HG03196 (cell line): ENCODE measurements around the gene FMO3.

Source experiments
- ATAC-seq: cut with Tn5 transposase; IDR thresholded peaks from one replicate; pipeline ENCODE4 v1.9.1; 2021; ENCODE audit not compliant: unreplicated experiment

The FMO3 gene

DNA sequence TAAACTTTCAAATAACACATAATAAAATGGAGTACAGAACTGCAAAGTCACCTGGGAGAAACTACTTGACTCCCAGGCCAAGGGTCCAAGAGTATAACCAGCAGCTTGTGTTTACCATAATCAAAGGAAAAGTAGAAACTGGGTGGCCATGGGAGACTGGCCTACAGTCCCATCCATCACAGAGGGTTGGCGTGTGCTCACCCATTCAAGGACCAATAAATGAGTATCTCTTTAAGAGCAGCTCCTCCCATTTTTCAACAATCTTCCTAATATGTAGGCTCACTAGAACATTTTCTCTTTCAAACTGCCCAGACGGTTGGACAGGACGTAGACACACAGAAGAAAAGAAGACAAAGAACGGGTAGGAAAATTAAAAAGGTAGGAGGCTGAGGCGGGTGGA, at the start of gene FMO3:
TSS of gene FMO3 (plus strand) at position 302 of the 400 bp plus-strand sequence. CDS start 1,754 bp downstream, outside the sequence.
- no peak for ATAC-seq

DNA sequence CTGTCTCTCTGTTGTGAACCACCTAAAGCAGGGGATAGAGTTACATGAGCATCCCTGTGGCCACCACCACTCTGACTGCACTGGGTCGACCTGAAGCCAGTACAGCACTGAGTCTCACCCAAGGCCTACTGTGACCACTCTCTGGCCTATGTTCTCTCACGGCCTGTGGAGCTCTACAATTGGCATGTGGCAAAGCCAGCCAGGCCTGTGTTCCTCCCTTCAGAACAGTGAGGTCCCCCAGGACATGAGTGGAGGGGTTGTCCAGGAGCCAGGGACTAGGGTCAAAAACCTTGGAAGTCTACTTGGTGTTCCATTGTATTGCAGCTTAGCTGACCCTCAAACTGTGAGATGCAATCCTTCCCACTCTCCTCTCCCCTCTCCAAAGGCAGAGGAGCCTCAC, 42.7 kb upstream of the FMO3 start:
- ATAC-seq: no peak

DNA sequence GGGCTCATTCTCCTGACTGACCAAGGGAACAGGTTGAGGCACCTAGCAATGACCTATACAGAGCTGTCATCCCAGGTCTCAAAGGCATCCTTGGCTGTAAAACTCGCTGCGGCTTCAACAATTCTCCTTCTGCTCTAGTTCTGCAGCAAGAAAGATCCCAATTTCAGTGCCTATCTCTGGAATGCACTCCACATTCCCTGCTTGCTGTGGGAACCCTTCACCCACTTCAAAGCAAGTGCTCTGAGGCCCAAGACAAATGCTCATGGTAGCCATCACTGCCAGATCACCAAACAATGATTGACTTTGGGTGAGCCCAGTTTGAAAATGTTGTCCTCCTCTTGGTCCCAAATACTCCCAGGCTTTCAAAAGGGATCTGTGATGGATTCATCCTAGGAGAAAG, 37.7 kb upstream of the FMO3 start:
- no peak for ATAC-seq

DNA sequence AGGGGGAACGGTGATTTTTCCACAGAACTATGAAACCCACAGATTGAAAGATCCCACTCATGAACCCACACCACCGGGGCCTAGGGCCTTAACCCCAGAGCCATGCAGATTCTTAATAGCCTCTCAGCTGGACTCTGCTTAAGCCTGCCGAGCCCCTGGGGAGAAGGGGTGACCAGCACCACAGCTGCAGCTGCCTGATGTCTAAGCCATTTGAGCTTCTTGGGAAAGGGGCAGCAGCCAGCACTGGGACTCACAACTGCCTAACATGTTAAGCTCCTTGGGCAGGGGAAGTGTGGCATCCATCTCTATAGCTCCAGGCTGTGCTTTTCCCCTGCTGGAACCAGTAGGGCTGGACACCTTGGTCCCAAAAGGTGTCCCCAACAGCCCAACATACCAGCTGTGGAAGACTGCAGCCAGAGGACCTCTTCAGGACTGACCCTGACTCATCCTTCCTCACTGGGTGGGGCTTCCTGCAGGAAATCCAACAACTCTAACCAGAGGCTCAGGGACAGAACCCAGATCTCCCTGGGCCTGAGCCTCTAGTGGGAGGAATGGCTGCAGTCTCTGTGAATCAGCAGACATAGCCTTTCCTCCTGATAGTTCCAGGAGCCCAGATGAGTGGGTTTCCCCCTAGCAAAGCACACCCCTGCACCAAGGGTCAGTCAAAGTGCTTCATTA, 34.6 kb upstream of the FMO3 start:
- no peak for ATAC-seq

DNA sequence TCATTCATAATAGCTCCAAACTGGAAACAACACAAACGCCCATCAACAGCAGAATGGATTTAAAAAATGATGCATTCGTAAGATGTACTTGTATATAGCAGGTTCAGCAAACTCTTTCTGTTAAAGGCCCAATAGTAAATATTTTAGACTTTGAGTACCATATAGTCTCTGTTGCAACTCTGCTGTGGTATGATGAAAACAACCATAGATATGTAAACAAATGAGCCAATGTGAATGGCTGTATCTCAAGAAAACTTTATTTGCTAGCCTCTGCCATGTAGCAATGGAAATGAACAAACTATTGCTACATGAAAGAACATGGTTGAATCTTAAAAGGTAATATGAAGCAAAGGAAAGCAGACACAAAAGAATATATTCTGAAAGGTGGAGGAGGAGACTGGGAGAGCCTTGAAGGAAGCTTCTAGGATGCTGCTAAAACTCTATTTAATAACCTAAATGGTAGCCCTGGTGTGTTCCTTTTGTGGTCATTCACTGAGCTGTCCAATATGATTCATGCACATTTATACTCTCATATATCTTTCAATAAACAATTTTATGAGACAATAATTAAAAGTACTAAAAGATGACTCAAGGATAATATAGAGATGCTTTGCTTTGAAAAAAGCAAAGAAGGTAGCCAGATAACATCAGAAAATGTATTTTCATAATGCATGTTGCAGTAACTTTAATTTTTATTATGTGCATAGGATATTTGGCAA, 29.1 kb upstream of the FMO3 start:
- ATAC-seq: no peak

DNA sequence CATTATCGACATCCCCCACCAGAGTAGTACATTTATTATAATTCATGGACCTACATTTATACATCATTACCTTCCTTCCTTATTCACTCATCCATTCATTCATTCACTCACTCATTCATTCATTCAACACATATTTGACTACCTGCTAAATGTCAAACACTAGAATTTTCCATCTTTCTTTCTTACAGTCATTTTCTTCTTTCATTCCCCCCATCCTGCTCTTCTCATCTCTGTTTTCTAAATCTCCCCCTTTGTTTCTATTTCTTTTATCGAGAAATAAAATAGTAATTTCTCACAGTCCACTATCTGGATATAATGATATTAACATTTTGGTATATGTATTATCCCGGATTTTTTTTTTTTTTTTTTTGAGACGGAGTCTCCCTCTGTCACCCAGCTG, 27.8 kb upstream of the FMO3 start:
- ATAC-seq: no peak

DNA sequence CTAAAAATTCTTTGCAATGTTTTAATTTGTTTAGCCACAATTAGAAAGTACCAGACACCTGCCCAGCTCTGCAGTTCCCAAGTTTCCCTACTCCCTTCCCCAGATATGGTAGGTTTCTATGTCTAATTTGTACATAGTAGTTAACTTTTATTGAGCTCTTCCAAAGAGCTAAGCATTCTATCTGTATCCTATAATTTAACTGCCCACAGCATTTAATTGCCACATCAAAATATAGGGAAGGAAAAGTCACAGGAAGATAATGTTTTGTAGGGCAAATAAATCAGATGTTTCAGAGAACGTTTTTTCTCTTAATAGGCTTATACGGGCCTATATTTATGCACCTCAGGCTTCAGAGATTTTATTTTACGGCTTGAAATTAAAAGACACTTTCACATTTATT, 15.7 kb upstream of the FMO3 start:
- ATAC-seq: no peak

DNA sequence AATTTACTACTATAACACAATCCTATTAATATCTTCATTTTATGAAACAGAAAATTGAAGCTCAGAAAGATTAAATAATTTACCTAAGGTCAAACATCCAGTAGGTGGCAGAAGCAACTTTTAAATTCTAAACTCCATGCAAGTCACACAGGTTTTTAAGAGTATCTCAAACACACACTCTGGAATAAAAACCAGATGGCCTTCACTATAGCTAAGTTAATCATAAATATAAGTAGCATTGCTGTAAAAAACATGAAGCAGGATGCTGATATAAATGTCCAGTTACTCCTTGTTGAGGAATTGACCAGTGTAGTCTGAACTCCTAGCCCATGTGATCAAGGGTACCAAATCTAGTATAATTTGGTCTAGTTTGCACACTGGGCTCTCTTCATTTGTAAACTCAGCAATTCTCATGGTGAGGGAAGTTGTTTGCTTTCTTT, 9.4 kb upstream of the FMO3 start:
- ATAC-seq: no peak

DNA sequence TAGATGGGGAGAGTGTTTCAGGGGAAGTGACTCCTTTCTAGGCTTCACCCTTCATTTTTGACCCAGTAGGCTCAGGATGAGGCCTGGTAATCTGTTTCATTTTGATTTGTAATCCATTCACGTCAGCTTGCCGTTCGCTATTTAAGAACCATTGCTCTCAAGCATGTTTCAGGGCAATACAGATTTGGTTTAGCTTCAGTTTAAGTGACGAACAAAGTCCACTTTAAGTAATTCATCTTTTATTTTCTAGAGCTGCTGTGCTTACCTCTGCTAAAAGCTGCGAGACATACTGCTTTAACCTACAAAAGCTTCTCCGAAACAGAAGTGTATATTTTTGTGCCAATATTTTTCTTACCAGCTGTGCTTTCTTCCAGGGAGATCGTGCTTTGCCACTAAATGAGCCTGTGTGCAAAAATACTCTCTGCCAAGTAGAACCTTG, 8.9 kb upstream of the FMO3 start:
- ATAC-seq: no peak

DNA sequence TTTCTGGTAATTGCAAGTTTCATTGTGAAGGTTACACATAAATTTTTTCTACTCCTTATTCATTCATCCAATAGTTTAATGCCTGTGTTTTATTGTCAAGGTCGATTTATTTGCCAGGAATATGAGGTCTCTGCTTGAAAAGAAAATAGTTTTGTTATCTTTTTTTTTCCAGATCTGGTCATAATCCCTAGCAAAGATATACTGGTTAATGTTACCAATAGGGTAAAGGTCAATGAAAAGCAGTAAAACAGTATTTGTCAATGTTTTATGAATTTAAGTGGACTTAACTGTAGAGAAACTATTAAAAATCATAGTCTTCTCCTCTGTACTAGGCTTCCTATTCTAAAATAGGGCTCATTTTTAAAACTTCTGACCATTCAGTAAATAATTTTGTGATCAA, 8.1 kb upstream of the FMO3 start:
- no peak for ATAC-seq

DNA sequence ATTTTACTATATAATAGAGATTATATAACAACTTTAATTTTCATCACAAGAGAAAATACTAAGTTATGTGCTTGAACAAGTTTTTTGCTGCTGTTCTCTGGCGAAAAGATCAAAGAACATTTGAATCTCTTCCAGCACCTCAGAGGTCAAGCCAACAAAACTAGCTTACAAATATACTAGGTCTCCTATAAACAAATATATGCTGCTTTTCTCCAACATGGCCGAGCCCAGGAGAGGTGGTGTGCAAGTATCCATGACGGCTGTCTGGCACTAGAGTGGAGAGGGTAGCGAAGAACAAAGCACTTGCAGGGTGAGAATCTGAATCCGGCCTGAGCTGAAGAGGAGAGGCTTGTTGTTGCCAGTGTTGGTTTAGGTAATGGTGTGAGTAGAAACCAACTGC, 7.5 kb upstream of the FMO3 start:
- no peak for ATAC-seq

DNA sequence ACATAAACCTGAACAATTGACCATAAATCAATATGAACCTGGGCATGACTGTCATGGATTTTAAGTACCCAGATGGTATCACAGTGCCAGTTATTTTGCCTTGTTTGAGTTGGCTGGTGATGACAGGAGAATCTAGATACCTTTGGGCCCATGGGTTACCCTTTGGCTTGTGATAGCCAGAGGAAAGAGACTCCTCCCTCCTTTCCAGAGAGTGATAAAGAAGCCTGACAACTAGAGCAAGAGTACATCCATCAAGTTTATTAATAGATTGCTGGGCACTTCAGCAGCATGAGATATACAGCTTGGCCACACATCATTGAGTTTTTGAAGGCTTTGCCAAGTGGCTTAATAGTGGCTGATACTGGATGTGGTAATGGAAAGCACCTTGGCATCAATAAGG, 6.6 kb upstream of the FMO3 start:
- no peak for ATAC-seq

DNA sequence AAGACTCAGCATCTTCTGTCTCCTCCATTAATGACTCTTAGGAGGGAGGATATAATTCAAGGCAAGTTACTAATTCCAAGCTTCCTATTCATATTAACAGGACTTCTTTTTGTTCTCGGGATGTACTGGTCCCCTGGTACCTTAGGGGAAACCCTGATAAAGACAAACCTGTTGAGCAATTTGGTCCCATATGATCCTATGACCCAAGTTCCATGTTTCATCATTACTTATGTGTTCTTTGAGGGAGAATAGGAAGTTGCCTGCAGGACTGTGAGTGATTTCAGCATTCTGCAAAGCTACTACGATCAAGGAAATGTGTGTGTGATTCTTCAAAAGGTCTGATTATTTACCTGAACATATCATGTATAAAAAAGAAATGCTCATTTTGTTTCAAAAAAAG, 5.8 kb upstream of the FMO3 start:
- ATAC-seq: no peak

DNA sequence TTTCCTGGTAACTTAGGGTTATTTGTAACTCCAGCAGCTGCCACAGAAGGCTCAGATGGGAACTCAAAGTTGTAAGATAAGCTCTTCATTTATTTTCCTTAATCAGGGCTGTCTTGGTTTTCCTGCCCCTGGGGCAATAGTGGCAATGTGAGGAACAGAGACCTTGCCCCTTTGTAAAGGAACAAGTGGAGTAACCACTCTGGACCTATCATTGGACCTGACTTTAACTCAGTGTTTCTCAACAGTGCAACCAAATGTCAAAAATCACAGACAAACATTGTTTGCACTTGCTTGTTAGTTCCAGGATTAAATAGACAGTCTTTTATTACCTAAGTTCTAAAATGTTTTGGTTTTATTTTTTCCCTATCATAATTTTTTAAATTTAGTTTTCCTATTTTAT, 2.8 kb upstream of the FMO3 start:
- no peak for ATAC-seq

DNA sequence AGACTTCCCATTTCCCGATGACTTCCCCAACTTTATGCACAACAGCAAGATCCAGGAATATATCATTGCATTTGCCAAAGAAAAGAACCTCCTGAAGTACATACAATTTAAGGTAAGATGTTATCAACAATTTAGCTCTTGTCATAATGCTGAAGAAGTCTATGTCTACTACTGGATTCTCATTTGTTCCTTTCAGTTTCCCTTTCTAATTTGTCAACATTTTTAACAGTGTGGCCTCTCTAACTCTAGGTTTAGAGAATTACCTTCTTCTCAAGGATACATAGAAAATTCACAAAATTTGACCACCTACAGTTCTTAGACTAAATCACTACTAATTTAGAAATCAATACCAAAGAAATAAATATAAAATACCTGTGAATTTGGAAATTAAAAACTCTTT, 13.2 kb downstream of the FMO3 start:
- ATAC-seq: no peak

DNA sequence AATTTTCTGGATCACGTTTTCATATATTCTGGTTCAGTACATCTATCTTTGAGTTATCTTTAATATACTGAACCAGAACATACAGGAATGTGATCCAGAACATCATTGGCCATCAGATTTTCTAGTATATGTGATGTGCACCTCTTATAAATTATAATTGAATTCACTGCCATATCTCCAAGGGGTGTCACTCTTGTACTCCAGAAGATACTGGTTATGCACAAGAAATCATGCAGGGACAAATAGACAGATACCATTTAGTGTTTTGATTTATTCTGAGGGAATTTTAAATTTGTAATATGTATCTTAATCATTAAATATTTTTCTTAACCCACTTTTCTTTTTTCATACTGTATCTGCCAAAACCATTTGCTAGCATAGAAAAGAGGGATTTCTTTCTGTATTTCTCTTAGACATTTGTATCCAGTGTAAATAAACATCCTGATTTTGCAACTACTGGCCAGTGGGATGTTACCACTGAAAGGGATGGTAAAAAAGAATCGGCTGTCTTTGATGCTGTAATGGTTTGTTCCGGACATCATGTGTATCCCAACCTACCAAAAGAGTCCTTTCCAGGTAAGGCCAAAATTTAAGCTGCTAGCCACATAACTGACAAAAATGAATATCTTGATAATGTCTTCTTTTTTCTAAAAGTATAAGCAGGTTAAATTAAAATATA, 16.7 kb downstream of the FMO3 start:
- no peak for ATAC-seq

DNA sequence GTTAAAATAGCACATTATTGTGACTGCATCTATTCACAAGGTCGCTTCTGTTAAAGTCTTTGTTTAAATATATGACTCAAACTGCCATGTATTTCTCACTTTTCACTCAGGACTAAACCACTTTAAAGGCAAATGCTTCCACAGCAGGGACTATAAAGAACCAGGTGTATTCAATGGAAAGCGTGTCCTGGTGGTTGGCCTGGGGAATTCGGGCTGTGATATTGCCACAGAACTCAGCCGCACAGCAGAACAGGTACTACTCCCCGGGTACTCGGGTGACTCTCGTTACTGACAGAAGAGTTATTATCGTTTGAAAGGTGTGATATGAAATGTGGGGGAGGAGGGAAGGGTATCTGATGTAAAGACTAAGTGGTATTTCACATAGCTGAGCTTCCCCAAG, 17.3 kb downstream of the FMO3 start:
- no peak for ATAC-seq

DNA sequence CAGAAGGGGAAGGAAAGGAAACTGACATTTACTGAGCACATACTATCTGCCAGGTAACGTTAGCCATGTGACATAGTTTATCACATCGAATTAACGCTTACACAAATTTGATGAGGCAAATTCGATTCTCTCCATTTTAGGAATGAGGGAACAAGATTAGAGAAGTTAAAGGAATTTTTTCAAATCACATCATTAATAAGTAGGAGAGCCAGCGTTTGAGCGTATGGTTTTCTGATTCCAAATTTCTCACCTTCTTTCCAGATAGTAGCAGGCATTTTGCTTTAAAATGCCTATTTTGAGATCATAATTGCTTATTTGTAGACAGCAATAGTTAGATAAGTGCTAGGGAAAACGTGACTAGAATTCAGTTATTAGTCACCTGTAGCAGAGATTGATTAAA, 19.3 kb downstream of the FMO3 start:
- ATAC-seq: no peak

DNA sequence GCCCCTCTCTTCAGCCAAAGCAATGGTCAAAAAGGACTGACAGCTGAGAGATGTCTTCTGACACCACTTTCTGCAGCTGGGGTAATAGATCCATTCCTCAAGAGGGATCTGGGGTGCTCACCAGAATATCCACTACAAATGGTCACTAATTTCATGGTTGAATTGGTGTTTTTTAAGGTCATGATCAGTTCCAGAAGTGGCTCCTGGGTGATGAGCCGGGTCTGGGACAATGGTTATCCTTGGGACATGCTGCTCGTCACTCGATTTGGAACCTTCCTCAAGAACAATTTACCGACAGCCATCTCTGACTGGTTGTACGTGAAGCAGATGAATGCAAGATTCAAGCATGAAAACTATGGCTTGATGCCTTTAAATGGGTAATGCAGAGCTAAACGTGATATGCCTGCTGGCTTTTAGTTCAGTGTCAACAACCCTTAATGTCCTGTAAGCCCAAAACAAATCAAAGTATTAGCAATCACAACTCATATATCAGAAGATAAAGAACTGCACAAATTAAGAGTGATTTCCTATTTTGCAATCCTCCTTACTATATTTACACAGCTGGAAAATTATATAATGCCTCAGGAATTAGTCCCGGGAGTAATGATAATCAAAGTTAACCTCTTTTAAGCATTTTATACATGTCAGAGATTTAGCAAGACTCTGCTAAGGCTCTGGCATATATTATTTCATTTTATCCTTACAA, 20.1 kb downstream of the FMO3 start:
- ATAC-seq: no peak

DNA sequence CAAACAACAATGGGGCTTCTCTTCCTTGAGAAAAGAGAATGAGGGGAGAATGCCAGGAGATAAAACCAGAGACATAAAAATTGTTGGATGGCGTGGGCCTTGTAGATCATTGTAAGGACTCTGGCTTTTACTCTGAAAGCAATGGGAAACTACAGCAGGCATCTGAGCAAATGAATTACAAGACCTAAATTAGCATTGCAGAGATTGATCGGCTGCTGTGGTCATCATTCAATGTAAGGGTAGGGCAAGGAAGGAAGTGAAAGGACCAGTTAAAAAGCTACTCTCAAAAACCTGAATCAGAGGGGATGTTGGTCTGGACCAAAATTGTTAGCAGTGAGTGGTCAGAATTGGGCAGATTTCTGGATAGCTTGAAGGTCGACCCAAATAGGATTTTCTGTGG, 21.4 kb downstream of the FMO3 start:
- ATAC-seq: no peak

DNA sequence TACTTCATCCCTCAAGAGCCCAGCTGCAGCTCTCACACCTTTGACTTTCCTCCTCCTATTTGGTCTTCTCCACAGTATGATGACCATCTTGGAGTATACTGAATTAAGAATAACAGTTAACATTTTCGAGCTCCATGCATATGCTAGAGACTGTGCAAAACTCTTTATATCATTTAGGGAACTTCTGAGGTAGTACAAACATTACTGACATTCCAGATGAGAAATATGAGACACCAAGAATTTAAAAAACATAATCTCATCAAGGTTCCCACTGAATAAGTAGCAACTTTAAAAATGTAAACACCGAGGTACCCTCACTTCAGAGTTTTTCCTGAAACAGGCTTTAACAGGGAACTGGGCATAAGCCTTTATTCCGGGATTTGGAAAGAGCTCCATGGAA, 22.7 kb downstream of the FMO3 start:
- no peak for ATAC-seq
